RWPE2 (cell line): ENCODE results near the gene OLA1.

Source experiments
- ATAC-seq: fragments of 200-7000 bp; cut with Tn5 transposase; 3 replicates; pipeline ENCODE4 v1.9.1; 2021; ENCODE audit warnings: low read depth
- DNase-seq: peaks from one replicate; pipeline ENCODE4 v3.0.0-alpha.2; 2020; ENCODE audit warnings: low spot score
- H3K27ac ChIP-seq: fragments of 450-650 bp; 2 replicates; pipeline ENCODE4 v1.5.1; 2017; ENCODE audit warnings: mild to moderate bottlenecking; ENCODE audit not compliant: poor library complexity, severe bottlenecking
- H3K27me3 ChIP-seq: fragments of 250-450 bp; sonication (Bioruptor Pico); 2 replicates; pipeline ENCODE4 v1.5.1; 2021; ENCODE audit warnings: mild to moderate bottlenecking, moderate library complexity; ENCODE audit not compliant: insufficient read depth, poor library complexity, severe bottlenecking
- H3K36me3 ChIP-seq: fragments of 250-450 bp; sonication (Bioruptor Pico); 2 replicates; pipeline ENCODE4 v1.5.1; 2020; ENCODE audit warnings: low read depth, mild to moderate bottlenecking, moderate library complexity
- H3K4me1 ChIP-seq: fragments of 250-450 bp; sonication (Bioruptor Pico); 2 replicates; pipeline ENCODE4 v1.5.1; 2021; ENCODE audit warnings: mild to moderate bottlenecking, moderate library complexity; ENCODE audit not compliant: insufficient read depth, poor library complexity, severe bottlenecking
- H3K4me3 ChIP-seq: fragments of 250-450 bp; sonication (Bioruptor Pico); 2 replicates; pipeline ENCODE4 v1.5.1; 2021; ENCODE audit warnings: mild to moderate bottlenecking, moderate library complexity; ENCODE audit not compliant: severe bottlenecking
- H3K9me3 ChIP-seq: fragments of 250-450 bp; sonication (Bioruptor Pico); 2 replicates; pipeline ENCODE4 v1.5.1; 2021; ENCODE audit warnings: mild to moderate bottlenecking, moderate library complexity; ENCODE audit not compliant: severe bottlenecking
- TF ChIP-seq, protein P1 (sequence below): fragments of 450-650 bp; IDR thresholded peaks from one replicate; pipeline ENCODE4 v1.5.1; 2017; ENCODE audit warnings: mild to moderate bottlenecking, moderate library complexity; ENCODE audit not compliant: poor library complexity, severe bottlenecking

The OLA1 gene

GRCh38 chr2:174148833-174149232 is 99.5 kb downstream of the OLA1 start:
- H3K9me3 ChIP-seq, result no peaks in the 10 kb centered on the region
- TF ChIP-seq, protein P1, sequence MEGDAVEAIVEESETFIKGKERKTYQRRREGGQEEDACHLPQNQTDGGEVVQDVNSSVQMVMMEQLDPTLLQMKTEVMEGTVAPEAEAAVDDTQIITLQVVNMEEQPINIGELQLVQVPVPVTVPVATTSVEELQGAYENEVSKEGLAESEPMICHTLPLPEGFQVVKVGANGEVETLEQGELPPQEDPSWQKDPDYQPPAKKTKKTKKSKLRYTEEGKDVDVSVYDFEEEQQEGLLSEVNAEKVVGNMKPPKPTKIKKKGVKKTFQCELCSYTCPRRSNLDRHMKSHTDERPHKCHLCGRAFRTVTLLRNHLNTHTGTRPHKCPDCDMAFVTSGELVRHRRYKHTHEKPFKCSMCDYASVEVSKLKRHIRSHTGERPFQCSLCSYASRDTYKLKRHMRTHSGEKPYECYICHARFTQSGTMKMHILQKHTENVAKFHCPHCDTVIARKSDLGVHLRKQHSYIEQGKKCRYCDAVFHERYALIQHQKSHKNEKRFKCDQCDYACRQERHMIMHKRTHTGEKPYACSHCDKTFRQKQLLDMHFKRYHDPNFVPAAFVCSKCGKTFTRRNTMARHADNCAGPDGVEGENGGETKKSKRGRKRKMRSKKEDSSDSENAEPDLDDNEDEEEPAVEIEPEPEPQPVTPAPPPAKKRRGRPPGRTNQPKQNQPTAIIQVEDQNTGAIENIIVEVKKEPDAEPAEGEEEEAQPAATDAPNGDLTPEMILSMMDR, result no peak
- H3K4me1 ChIP-seq, result peaks cover 15% of the 10 kb centered on the region
- H3K36me3 ChIP-seq, result no peaks in the 10 kb centered on the region; the same call in 1 of the 2 replicates
- no peak overlapping the region for H3K27ac ChIP-seq
- no peaks in the 10 kb centered on the region for H3K27me3 ChIP-seq
- ATAC-seq, result no peak
- DNase-seq, result no peak
- no peak overlapping the region for H3K4me3 ChIP-seq

DNA sequence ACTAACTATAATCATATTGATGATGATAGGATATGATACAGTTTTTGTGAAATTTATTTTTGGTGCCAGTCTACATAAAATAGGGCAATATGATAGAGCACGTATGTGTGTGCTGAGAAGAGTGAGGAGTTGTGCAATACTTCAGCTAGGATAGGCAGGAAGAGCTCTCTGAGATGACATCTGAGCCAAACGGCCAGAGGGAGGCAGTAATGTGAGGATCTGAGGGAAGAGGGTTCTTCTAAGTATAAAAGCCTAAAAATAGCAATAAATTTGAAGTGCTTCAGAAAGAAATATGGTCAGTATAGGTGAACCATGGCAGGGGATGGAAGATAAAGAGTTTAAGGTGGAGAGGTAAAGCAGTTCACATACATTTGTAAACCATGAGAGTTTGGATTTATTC is 102.5 kb downstream of the OLA1 start:
- TF ChIP-seq, protein P1, result no peak
- Histone ChIP-seq H3K36me3 (peaks cover 12% of the 10 kb centered on the region; the same call in 1 of the 2 replicates), H3K4me1 (no peaks in the 10 kb centered on the region), H3K27ac (no peak overlapping the region), H3K9me3 (no peaks in the 10 kb centered on the region), H3K4me3 (no peak overlapping the region), H3K27me3 (no peaks in the 10 kb centered on the region)
- ATAC-seq (no peak), DNase-seq (no peak)

DNA sequence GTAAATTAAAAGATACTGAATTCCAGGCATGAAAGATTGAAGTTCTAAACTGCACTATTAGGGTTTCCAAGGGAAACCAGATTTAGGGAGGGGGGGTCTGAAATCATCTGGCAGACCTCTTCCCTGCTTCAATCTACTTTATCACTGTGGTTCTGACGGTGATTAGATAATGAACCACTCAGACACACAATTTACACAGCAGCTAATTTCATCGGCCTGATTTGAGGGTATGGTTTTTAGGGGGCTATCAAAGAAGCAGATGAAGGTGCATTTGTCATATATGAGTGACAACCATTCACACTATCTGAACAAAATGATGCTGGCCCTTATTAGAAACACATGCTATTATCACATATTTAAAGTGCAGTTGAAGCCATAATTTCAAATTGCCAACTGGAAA is 106.0 kb downstream of the OLA1 start:
- H3K4me1 ChIP-seq, result no peaks in the 10 kb centered on the region
- H3K27me3 ChIP-seq, result no peaks in the 10 kb centered on the region
- TF ChIP-seq, protein P1, result no peak
- ATAC-seq, result no peak
- H3K27ac ChIP-seq, result no peak overlapping the region
- H3K36me3 ChIP-seq, result peaks cover 19% of the 10 kb centered on the region; the same call in 1 of the 2 replicates
- no peak for DNase-seq
- H3K4me3 ChIP-seq, result no peak overlapping the region
- no peaks in the 10 kb centered on the region for H3K9me3 ChIP-seq

GRCh38 chr2:174138161-174138560 is 110.2 kb downstream of the OLA1 start:
- ATAC-seq, result no peak
- DNase-seq, result no peak
- Histone ChIP-seq H3K4me3 (no peak overlapping the region), H3K4me1 (no peaks in the 10 kb centered on the region), H3K27ac (no peak overlapping the region), H3K36me3 (peaks cover 23% of the 10 kb centered on the region; the same call in 1 of the 2 replicates), H3K9me3 (no peaks in the 10 kb centered on the region), H3K27me3 (no peaks in the 10 kb centered on the region)
- TF ChIP-seq, protein P1, result peak; percentile 47

DNA sequence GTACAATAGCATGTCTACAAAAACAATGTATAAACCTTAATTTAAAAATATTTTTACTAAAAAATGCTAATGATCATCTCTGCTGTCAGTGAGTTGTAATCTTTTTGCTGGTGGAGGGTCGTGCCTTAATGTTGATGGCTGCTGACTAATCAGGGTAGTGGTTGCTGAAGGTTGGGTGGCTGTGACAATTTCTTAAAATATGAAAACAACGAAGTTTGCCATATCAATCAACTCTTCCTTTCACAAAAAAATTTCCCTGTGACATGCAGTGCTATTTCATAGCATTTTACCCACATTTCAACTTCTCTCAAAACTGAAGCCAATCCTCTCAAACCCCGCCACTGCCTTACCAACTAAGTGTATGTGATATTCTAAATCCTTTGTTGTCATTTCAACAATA is 112.4 kb downstream of the OLA1 start:
- Histone ChIP-seq H3K4me3 (no peak overlapping the region), H3K4me1 (no peaks in the 10 kb centered on the region), H3K36me3 (peaks cover 13% of the 10 kb centered on the region; the same call in 1 of the 2 replicates), H3K27ac (no peak overlapping the region), H3K9me3 (no peaks in the 10 kb centered on the region), H3K27me3 (no peaks in the 10 kb centered on the region)
- ATAC-seq (no peak), DNase-seq (no peak)
- TF ChIP-seq, protein P1, result no peak
